Liver (tissue), 3 donors: Measurements from ENCODE around the gene KCTD19.

Experiments used
- CTCF ChIP-seq: fragments of 150-350 bp; IDR thresholded peaks from 2 replicates; pipeline ENCODE4 v1.5.1; 2017; ENCODE audit warnings: improper control_type of control experiment, low read depth, low read length; ENCODE audit not compliant: missing input control
- EGR1 ChIP-seq, 2 donors: IDR thresholded peaks; 2 replicates each; pipeline ENCODE4 v1.6.1; 2016 to 2018; ENCODE audit warnings: antibody characterized with exemption in 2 of 2, low read depth in 2 of 2
- FOXA1 ChIP-seq: IDR thresholded peaks from 2 replicates; pipeline ENCODE4 v1.6.1; 2016; ENCODE audit warnings: antibody characterized with exemption
- GABPA ChIP-seq, 2 donors: IDR thresholded peaks in 1 of 2; conservative IDR thresholded peaks in 1 of 2; 2 replicates each; pipeline ENCODE4 v1.6.1; 2016; ENCODE audit warnings: antibody characterized with exemption in 2 of 2, mild to moderate bottlenecking in 1 of 2, moderate library complexity in 1 of 2
- HNF4G ChIP-seq: IDR thresholded peaks from 2 replicates; pipeline ENCODE4 v1.6.1; 2016; ENCODE audit warnings: antibody characterized with exemption
- JUND ChIP-seq, 2 donors: IDR thresholded peaks; 2 replicates each; pipeline ENCODE4 v1.6.1; 2016; ENCODE audit warnings: antibody characterized with exemption in 2 of 2
- NR2F2 ChIP-seq: IDR thresholded peaks from 2 replicates; pipeline ENCODE4 v1.6.1; 2016; ENCODE audit warnings: antibody characterized with exemption
- RAD21 ChIP-seq, 2 donors: IDR thresholded peaks; 2 replicates each; pipeline ENCODE4 v1.6.1; 2016; ENCODE audit warnings: antibody characterized with exemption in 2 of 2, mild to moderate bottlenecking in 2 of 2
- REST ChIP-seq: IDR thresholded peaks from 2 replicates; pipeline ENCODE4 v1.6.1; 2016; ENCODE audit warnings: antibody characterized with exemption, mild to moderate bottlenecking
- RXRA ChIP-seq, 2 donors: IDR thresholded peaks; 2 replicates each; pipeline ENCODE4 v1.6.1; 2017 to 2018; ENCODE audit warnings: antibody characterized with exemption in 2 of 2, mild to moderate bottlenecking in 1 of 2
- TAF1 ChIP-seq: conservative IDR thresholded peaks from 2 replicates; pipeline ENCODE4 v1.6.1; 2016; ENCODE audit warnings: antibody characterized with exemption, mild to moderate bottlenecking
- YY1 ChIP-seq: IDR thresholded peaks from 2 replicates; pipeline ENCODE4 v1.6.1; 2016; ENCODE audit warnings: antibody characterized with exemption, mild to moderate bottlenecking
- ZBTB33 ChIP-seq: IDR thresholded peaks from 2 replicates; pipeline ENCODE4 v1.6.1; 2016; ENCODE audit warnings: antibody characterized with exemption
- TF ChIP-seq, protein P1 (sequence below): IDR thresholded peaks from 2 replicates; pipeline ENCODE4 v1.6.1; 2016; ENCODE audit warnings: antibody characterized with exemption
- donor health status: healthy.
- donor health status: healthy.

- TF ChIP-seq CTCF = no peak
- TF ChIP-seq REST = no peak
- no peak for TF ChIP-seq RAD21 (IDR thresholded peaks at IDR 0.05)
- no peak for TF ChIP-seq YY1
- no peak for TF ChIP-seq TAF1
- TF ChIP-seq NR2F2 = no peak
- TF ChIP-seq GABPA (IDR thresholded peaks at IDR 0.05 in 1 of 2, conservative IDR thresholded peaks at IDR 0.05 in 1 of 2) = no peak
- TF ChIP-seq JUND (IDR thresholded peaks at IDR 0.05) = no peak
- no peak for TF ChIP-seq ZBTB33
- TF ChIP-seq RXRA (IDR thresholded peaks at IDR 0.05) = no peak
- no peak for TF ChIP-seq FOXA1
- TF ChIP-seq, protein P1, sequence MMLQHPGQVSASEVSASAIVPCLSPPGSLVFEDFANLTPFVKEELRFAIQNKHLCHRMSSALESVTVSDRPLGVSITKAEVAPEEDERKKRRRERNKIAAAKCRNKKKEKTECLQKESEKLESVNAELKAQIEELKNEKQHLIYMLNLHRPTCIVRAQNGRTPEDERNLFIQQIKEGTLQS = no peak
- no peak for TF ChIP-seq EGR1 (IDR thresholded peaks at IDR 0.05; ENCODE audit: low read depth in 2 of 2)
- no peak for TF ChIP-seq HNF4G
Measured at GRCh38 chr16:67364600-67365235, 38.2 kb upstream of the KCTD19 start.
